ENCODE results near the gene IL17RA.

- TF ChIP-seq, protein P1, sequence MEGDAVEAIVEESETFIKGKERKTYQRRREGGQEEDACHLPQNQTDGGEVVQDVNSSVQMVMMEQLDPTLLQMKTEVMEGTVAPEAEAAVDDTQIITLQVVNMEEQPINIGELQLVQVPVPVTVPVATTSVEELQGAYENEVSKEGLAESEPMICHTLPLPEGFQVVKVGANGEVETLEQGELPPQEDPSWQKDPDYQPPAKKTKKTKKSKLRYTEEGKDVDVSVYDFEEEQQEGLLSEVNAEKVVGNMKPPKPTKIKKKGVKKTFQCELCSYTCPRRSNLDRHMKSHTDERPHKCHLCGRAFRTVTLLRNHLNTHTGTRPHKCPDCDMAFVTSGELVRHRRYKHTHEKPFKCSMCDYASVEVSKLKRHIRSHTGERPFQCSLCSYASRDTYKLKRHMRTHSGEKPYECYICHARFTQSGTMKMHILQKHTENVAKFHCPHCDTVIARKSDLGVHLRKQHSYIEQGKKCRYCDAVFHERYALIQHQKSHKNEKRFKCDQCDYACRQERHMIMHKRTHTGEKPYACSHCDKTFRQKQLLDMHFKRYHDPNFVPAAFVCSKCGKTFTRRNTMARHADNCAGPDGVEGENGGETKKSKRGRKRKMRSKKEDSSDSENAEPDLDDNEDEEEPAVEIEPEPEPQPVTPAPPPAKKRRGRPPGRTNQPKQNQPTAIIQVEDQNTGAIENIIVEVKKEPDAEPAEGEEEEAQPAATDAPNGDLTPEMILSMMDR (IDR thresholded peaks at IDR 0.05; ENCODE audit: insufficient read depth, low read depth, low read length) = no peak
- no peak for TF ChIP-seq EZH2 (IDR thresholded peaks at IDR 0.05; ENCODE audit: insufficient read depth, low read length)
Observed at GRCh38 chr22:17063411-17064106, 21.2 kb upstream of the IL17RA start.

Data from astrocyte (in vitro differentiated cells and primary cell).